PFSK-1 (cell line): ENCODE measurements around the gene MYBPH.

Source experiments
- FOXP2 ChIP-seq: optimal IDR thresholded peaks from 2 replicates; pipeline ENCODE3; 2011; ENCODE audit warnings: borderline replicate concordance, control low read depth, inconsistent platforms; ENCODE audit not compliant: insufficient read depth; ENCODE audit errors: extremely low read length, extremely low read depth
- POLR2AphosphoS5 ChIP-seq: IDR thresholded peaks from 2 replicates; pipeline ENCODE4 v1.6.1; 2012; ENCODE audit warnings: low read depth, mild to moderate bottlenecking, control low read depth, low read length, moderate library complexity
- SIN3A ChIP-seq: IDR thresholded peaks from 2 replicates; pipeline ENCODE4 v1.6.1; 2012; ENCODE audit warnings: mild to moderate bottlenecking, low read length, moderate library complexity, borderline replicate concordance; ENCODE audit not compliant: insufficient read depth
- TAF1 ChIP-seq: IDR thresholded peaks from 2 replicates; pipeline ENCODE4 v1.6.1; 2012; ENCODE audit warnings: low read length, control low read depth, borderline replicate concordance; ENCODE audit not compliant: insufficient read depth

- TF ChIP-seq POLR2AphosphoS5 (no peak), TAF1 (no peak), SIN3A (no peak), FOXP2 (no peak)
Measured at GRCh38 chr1:203138066-203138465, 37.6 kb downstream of the MYBPH start.
